Frontal cortex (tissue), 4 donors: ENCODE results near the gene MT1A. TPM values are rescaled to one million over a fixed set of nuclear protein-coding genes. Genes with fewer than 3 reads are reported as not detected.
A peak's percentile ranks its signal among the peaks of the same experiment; 100 is the strongest.
"Not testable (repeated sequence)": the region's sequence is repeated elsewhere in the genome, so short reads cannot be mapped to it uniquely, and the experiment has no call there.

Experiments used
- DNase-seq, 2 donors: peaks; one replicate each; pipeline ENCODE4 v3.0.0; 2012; ENCODE audit warnings: low spot score in 2 of 2
- FAIRE-seq: peaks from 2 replicates; lab custom pipeline; 2012; peaks lifted over from hg19 to GRCh38; lab: Jason Lieb, UNC
- total RNA-seq: library from RNA; depleted of rRNA; stranded (reverse); fragments of >200 nt; gene quantifications from one replicate; pipeline ENCODE4 v1.2.3, GENCODE V29; 2014
- donor health status: control.
- donor health status: control.
- donor health status: control.

The MT1A gene
- total RNA-seq, 1 donor from 2014 or later, result not detected

GRCh38 chr16:56671691-56672090 lies 33.2 kb downstream of the MT1A start:
- DNase-seq, FAIRE-seq: not testable (repeated sequence)

- DNase-seq, FAIRE-seq: not testable (repeated sequence)
Observed at GRCh38 chr16:56672171-56672570, 33.7 kb downstream of the MT1A start.

- DNase-seq (no peak), FAIRE-seq (no peak)
Observed at GRCh38 chr16:56672761-56673536, 34.5 kb downstream of the MT1A start.

GRCh38 chr16:56673921-56674320 lies 35.5 kb downstream of the MT1A start:
- FAIRE-seq, result no peak

GRCh38 chr16:56674570-56674969 lies 36.1 kb downstream of the MT1A start:
- FAIRE-seq, result not testable (repeated sequence)

More at GRCh38 chr16:56673921-56674320, 35.5 kb downstream of the MT1A start:
- no peak for DNase-seq

GRCh38 chr16:56675685-56676210 lies 37.3 kb downstream of the MT1A start:
- FAIRE-seq (no peak), DNase-seq (no peak)

More at GRCh38 chr16:56674570-56674969, 36.1 kb downstream of the MT1A start:
- not testable (repeated sequence) for DNase-seq

- FAIRE-seq, result no peak
Observed at GRCh38 chr16:56677474-56677873, 39.0 kb downstream of the MT1A start.

GRCh38 chr16:56679078-56679730 lies 40.7 kb downstream of the MT1A start:
- DNase-seq (no peak), FAIRE-seq (no peak)

More at GRCh38 chr16:56677474-56677873, 39.0 kb downstream of the MT1A start:
- DNase-seq, result no peak

GRCh38 chr16:56679818-56680217 lies 41.4 kb downstream of the MT1A start:
- FAIRE-seq (no peak), DNase-seq (no peak)

GRCh38 chr16:56681939-56682702 lies 43.7 kb downstream of the MT1A start, which contains the start of gene MT1X:
Gene MT1X, plus strand, starts transcription at chr16:56682470. Its CDS starts 71 bp downstream, at chr16:56682541.
- DNase-seq (peak; percentile 74 to 87), FAIRE-seq (no peak)

- DNase-seq (no peak), FAIRE-seq (no peak)
Observed at GRCh38 chr16:56682703-56683397, 44.4 kb downstream of the MT1A start.

- FAIRE-seq (no peak), DNase-seq (no peak)
Observed at GRCh38 chr16:56683424-56684172, 45.1 kb downstream of the MT1A start.

GRCh38 chr16:56684256-56684925 lies 45.9 kb downstream of the MT1A start:
- no peak for DNase-seq
- no peak for FAIRE-seq

- FAIRE-seq, result no peak
- no peak for DNase-seq
Observed at GRCh38 chr16:56684926-56685590, 46.6 kb downstream of the MT1A start.

- FAIRE-seq (no peak), DNase-seq (no peak)
Observed at GRCh38 chr16:56686758-56687157, 48.3 kb downstream of the MT1A start.

GRCh38 chr16:56688762-56689161 lies 50.3 kb downstream of the MT1A start:
- DNase-seq (no peak), FAIRE-seq (no peak)

GRCh38 chr16:56689171-56689570 lies 50.7 kb downstream of the MT1A start:
- no peak for DNase-seq
- FAIRE-seq, result no peak
